HFFc6 (cell line): Measurements from ENCODE around the gene VIL1. TPM values are rescaled to one million over a fixed set of nuclear protein-coding genes. Genes with fewer than 3 reads are reported as not detected.

Source experiments
- DNase-seq: peaks from one replicate; pipeline ENCODE4 v3.0.0-alpha.2; 2018
- H3K27ac Mint-ChIP-seq: 2 replicates; pipeline ENCODE4 v1.8.0; 2020; ENCODE audit warnings: mild to moderate bottlenecking, mixed read lengths
- H3K27me3 Mint-ChIP-seq: 2 replicates; pipeline ENCODE4 v1.8.0; 2021; ENCODE audit warnings: mild to moderate bottlenecking, moderate library complexity, mixed read lengths; ENCODE audit not compliant: insufficient read depth
- H3K36me3 Mint-ChIP-seq: 2 replicates; pipeline ENCODE4 v1.8.0; 2021; ENCODE audit warnings: low read depth, mixed read lengths
- H3K4me1 Mint-ChIP-seq: 2 replicates; pipeline ENCODE4 v1.8.0; 2020; ENCODE audit warnings: low read depth, mixed read lengths
- H3K4me3 Mint-ChIP-seq: 2 replicates; pipeline ENCODE4 v1.8.0; 2020; ENCODE audit warnings: mild to moderate bottlenecking, moderate library complexity, mixed read lengths
- H3K9me3 Mint-ChIP-seq: 2 replicates; pipeline ENCODE4 v1.8.0; 2020; ENCODE audit warnings: mild to moderate bottlenecking, mixed read lengths
- CTCF ChIP-seq: fragments of 200-600 bp; sonication (generic); IDR thresholded peaks from 2 replicates; pipeline ENCODE4 v1.5.0; 2021; ENCODE audit warnings: antibody characterized with exemption, mild to moderate bottlenecking
- total RNA-seq, 6 experiments: library from RNA; stranded (reverse); fragmentation: NEBNext Ultra II Directional; extraction: Animal tissue kit (Norgen Biotek cat#: 25700); gene quantifications; 2 replicates in 1 of 6; 3 replicates in 5 of 6; pipeline ENCODE4 v1.2.3, GENCODE V29; 2021

Gene VIL1
- total RNA-seq, 6 experiments from 2014 or later, result not detected

GRCh38 chr2:218401890-218402289, 17.0 kb upstream of the VIL1 start:
- Mint-ChIP-seq H3K4me1 (peaks cover 50% of the 10 kb centered on the region), H3K36me3 (peaks cover 4% of the 10 kb centered on the region; the same call in 1 of the 2 replicates), H3K4me3 (peak overlapping the region; percentile 98), H3K27ac (peak overlapping the region; percentile 31; the same call in 1 of the 2 replicates), H3K9me3 (no peaks in the 10 kb centered on the region), H3K27me3 (no peaks in the 10 kb centered on the region; the same call in 1 of the 2 replicates)
- no peak for DNase-seq
- no peak for TF ChIP-seq CTCF

DNA sequence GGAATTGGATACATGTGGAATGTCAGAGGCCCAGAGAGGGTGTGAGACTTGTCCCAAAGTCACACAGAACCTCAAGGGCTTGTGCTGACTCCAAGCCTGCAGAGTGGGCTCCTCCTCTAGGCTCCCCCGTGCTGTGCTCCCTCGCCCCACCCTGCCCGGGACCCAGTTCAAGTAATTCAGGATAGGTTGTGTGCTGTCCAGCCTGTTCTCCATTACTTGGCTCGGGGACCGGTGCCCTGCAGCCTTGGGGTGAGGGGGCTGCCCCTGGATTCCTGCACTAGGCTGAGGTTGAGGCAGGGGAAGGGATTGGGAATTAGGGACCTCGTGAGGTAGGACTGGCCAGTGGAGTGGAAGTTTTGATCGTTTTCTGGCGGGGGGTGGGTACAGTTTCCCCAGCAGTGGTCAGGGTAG, 16.4 kb upstream of the VIL1 start:
- H3K4me3 Mint-ChIP-seq, result peak overlapping the region; percentile 17
- no peak for TF ChIP-seq CTCF
- no peaks in the 10 kb centered on the region for H3K9me3 Mint-ChIP-seq
- no peak overlapping the region; the same call in 1 of the 2 replicates for H3K27ac Mint-ChIP-seq
- H3K4me1 Mint-ChIP-seq, result peaks cover 50% of the 10 kb centered on the region
- no peaks in the 10 kb centered on the region; the same call in 1 of the 2 replicates for H3K27me3 Mint-ChIP-seq
- no peak for DNase-seq
- H3K36me3 Mint-ChIP-seq, result peaks cover 4% of the 10 kb centered on the region; the same call in 1 of the 2 replicates

- TF ChIP-seq CTCF, result no peak
- Mint-ChIP-seq H3K36me3 (peaks cover 4% of the 10 kb centered on the region; the same call in 1 of the 2 replicates), H3K27ac (no peak overlapping the region), H3K4me1 (peaks cover 50% of the 10 kb centered on the region), H3K4me3 (no peak overlapping the region), H3K27me3 (no peaks in the 10 kb centered on the region; the same call in 1 of the 2 replicates), H3K9me3 (no peaks in the 10 kb centered on the region)
- no peak for DNase-seq
These were observed 16.0 kb upstream of the VIL1 start for GRCh38 chr2:218402911-218403411.

DNA sequence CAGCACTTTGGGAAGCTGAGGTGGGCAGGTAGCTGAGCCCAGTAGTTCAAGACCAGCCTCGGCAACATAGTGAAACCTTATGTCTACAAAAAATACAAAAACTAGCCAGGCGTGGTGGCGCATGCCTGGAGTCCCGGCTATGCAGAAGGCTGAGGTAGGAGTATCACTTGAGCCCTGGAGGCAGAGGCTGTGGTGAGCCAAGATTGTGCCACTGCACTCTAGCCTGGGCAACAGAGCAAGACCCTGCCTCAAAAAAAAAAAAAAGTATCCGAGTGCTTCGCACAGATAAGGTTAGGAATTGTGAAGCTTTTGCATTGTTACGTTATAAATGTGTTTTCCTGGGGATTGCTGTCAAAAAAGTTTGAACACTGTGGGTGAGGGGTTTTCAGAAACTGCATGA, 15.1 kb upstream of the VIL1 start:
- H3K27me3 Mint-ChIP-seq, result peaks cover 4% of the 10 kb centered on the region
- H3K4me3 Mint-ChIP-seq, result no peak overlapping the region
- peaks cover 49% of the 10 kb centered on the region for H3K4me1 Mint-ChIP-seq
- no peak for DNase-seq
- TF ChIP-seq CTCF, result no peak
- no peaks in the 10 kb centered on the region for H3K9me3 Mint-ChIP-seq
- H3K36me3 Mint-ChIP-seq, result peaks cover 4% of the 10 kb centered on the region; the same call in 1 of the 2 replicates
- peak overlapping the region; percentile 18; the same call in 1 of the 2 replicates for H3K27ac Mint-ChIP-seq

- peak overlapping the region; percentile 76 for H3K27ac Mint-ChIP-seq
These were observed 14.4 kb upstream of the VIL1 start for GRCh38 chr2:218404351-218405085.

More at GRCh38 chr2:218404351-218405085, 14.4 kb upstream of the VIL1 start:
- peaks cover 4% of the 10 kb centered on the region; the same call in 1 of the 2 replicates for H3K36me3 Mint-ChIP-seq
- no peaks in the 10 kb centered on the region for H3K9me3 Mint-ChIP-seq
- H3K4me1 Mint-ChIP-seq, result peaks cover 49% of the 10 kb centered on the region
- no peak overlapping the region for H3K4me3 Mint-ChIP-seq
- no peak for DNase-seq
- TF ChIP-seq CTCF, result no peak
- H3K27me3 Mint-ChIP-seq, result peaks cover 4% of the 10 kb centered on the region
